ENCODE results near the gene MRPL54.

DNA sequence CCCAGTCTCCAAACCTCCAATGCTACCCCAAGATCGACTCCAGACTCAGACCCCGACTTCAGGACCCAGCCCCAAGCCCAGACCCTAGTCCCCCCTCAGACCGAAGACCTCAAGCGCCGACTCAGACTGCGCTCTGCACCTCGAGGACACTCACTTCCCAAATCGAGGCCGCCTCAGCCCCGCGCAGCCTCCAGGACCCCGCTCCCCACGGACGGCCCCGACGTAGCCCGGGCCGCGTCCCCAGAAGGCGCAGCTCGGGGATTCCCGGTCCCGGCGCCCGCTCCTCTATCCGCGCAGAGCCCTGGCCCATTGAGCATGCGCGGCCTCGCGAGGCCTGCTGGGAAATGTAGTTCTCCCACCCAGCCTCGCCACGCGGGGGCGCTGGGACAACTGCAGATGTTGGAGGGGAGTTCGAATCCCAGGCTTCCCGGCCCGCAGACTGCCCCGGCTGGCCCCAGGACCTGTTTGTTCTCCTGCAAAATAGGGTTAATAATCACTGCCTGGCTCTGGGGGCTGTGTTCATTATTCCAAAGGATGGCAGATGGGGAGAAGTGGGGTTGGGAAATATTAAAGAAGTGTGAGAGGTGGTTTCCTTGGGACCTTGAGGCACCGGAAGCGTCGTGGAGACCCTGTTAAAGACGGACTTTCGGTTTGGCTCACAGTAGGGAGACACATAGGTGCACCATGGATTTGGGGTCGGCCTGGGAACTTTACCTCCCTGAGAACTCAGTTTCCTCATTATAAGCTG, 926 bp upstream of the MRPL54 start, which contains the start of gene APBA3:
- TF ChIP-seq, protein P1, sequence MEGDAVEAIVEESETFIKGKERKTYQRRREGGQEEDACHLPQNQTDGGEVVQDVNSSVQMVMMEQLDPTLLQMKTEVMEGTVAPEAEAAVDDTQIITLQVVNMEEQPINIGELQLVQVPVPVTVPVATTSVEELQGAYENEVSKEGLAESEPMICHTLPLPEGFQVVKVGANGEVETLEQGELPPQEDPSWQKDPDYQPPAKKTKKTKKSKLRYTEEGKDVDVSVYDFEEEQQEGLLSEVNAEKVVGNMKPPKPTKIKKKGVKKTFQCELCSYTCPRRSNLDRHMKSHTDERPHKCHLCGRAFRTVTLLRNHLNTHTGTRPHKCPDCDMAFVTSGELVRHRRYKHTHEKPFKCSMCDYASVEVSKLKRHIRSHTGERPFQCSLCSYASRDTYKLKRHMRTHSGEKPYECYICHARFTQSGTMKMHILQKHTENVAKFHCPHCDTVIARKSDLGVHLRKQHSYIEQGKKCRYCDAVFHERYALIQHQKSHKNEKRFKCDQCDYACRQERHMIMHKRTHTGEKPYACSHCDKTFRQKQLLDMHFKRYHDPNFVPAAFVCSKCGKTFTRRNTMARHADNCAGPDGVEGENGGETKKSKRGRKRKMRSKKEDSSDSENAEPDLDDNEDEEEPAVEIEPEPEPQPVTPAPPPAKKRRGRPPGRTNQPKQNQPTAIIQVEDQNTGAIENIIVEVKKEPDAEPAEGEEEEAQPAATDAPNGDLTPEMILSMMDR (IDR thresholded peaks at IDR 0.05; ENCODE audit: poor library complexity), result peak; percentile 66
- TF ChIP-seq EZH2 (IDR thresholded peaks at IDR 0.05; ENCODE audit: borderline replicate concordance), result no peak
- TF ChIP-seq EZH2phosphoT487 (IDR thresholded peaks at IDR 0.05; ENCODE audit: low read depth, severe bottlenecking, unreplicated experiment), result no peak

All from hepatocyte (in vitro differentiated cells).